C4-2B (cell line): ENCODE results near the gene RPS6KB2.
"Not testable (repeated sequence)": the region's sequence is repeated elsewhere in the genome, so short reads cannot be mapped to it uniquely, and the experiment has no call there.

Source experiments
- ZFX ChIP-seq: fragments of 450-650 bp; IDR thresholded peaks from 2 replicates; pipeline ENCODE4 v1.6.1; 2017
- TF ChIP-seq, protein P1 (sequence below): fragments of 450-650 bp; conservative IDR thresholded peaks from 2 replicates; pipeline ENCODE4 v1.5.1; 2017; ENCODE audit warnings: mild to moderate bottlenecking

DNA sequence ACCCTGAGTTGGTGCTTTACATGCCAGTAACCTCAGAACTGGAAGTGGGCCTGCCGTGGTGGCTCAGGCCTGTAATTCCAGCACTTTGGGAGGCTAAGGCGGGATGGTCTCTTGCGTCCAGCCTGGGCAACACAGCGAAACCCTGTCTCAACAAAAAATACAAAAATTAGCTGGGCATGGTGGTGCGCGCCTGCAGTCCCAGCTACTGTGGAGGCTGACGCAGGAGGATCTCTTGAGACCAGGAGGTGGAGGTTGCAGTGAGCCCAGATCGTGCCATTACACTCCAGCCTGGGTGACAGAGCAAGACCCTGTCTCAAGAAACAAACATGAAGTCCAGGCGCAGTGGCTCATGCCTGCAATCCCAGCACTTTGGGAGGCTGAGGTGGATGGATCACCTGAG, 25.2 kb upstream of the RPS6KB2 start:
- TF ChIP-seq, protein P1, sequence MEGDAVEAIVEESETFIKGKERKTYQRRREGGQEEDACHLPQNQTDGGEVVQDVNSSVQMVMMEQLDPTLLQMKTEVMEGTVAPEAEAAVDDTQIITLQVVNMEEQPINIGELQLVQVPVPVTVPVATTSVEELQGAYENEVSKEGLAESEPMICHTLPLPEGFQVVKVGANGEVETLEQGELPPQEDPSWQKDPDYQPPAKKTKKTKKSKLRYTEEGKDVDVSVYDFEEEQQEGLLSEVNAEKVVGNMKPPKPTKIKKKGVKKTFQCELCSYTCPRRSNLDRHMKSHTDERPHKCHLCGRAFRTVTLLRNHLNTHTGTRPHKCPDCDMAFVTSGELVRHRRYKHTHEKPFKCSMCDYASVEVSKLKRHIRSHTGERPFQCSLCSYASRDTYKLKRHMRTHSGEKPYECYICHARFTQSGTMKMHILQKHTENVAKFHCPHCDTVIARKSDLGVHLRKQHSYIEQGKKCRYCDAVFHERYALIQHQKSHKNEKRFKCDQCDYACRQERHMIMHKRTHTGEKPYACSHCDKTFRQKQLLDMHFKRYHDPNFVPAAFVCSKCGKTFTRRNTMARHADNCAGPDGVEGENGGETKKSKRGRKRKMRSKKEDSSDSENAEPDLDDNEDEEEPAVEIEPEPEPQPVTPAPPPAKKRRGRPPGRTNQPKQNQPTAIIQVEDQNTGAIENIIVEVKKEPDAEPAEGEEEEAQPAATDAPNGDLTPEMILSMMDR: not testable (repeated sequence)
- TF ChIP-seq ZFX: not testable (repeated sequence)
